Fibroblast of lung (primary cell): ENCODE results near the gene BEX2.

ENCODE experiments used
- CTCF ChIP-seq, 2 donors: IDR thresholded peaks in 1 of 2; conservative IDR thresholded peaks in 1 of 2; 1 replicate in 1 of 2; 2 replicates in 1 of 2; pipeline ENCODE4 v1.5.1; 2011 to 2012; ENCODE audit warnings: low read length in 2 of 2, control low read depth in 1 of 2, inconsistent platforms in 1 of 2, low read depth in 1 of 2, mild to moderate bottlenecking in 1 of 2
- EZH2 ChIP-seq: IDR thresholded peaks from 2 replicates; pipeline ENCODE4 v1.5.1; 2012; ENCODE audit warnings: low read length, control low read depth, mild to moderate bottlenecking; ENCODE audit errors: missing control alignments

GRCh38 chrX:103309860-103310554 is 783 bp downstream of the BEX2 start:
- TF ChIP-seq CTCF (conservative IDR thresholded peaks at IDR 0.05 in 1 of 2, IDR thresholded peaks at IDR 0.05 in 1 of 2; ENCODE audit: low read depth in 1 of 2, low read length in 2 of 2), result no peak
- TF ChIP-seq EZH2, result no peak
